ENCODE results near the gene ABI2. TPM values are rescaled to one million over a fixed set of nuclear protein-coding genes. Genes with fewer than 3 reads are reported as not detected.
A peak's percentile ranks its signal among the peaks of the same experiment; 100 is the strongest.

Gene ABI2
- total RNA-seq, 1 donor from 2014 or later = 4.7 TPM

DNA sequence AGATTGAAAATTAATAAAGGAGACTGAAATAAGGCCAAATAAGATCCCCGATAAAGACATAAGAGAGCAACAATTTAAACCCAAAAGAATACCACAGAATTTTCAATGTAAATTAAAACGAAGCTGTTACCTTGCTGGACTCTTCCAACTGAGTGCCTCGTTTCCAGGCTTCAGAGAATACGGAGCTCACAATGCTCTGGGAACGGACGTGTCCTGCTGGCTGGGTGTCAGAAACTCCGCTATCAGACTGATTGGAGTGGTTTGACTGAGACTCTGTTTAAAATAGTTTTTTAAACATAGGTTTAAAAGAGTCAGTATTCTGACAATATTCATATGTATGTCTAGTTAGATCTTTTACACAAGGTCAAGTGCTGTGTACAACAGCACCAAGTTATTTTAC is 116.5 kb downstream of the ABI2 start:
- Histone ChIP-seq H3K36me3 (ENCODE audit: control insufficient read depth, insufficient read depth, low read length) (peaks cover 15% of the 10 kb centered on the region), H3K4me3 (ENCODE audit: low read depth, low read length) (no peak overlapping the region), H3K27me3 (ENCODE audit: control insufficient read depth, insufficient read depth, low read length) (no peaks in the 10 kb centered on the region)
- FAIRE-seq (no peak), DNase-seq (ENCODE audit: low read depth) (no peak)
- TF ChIP-seq, protein P1, sequence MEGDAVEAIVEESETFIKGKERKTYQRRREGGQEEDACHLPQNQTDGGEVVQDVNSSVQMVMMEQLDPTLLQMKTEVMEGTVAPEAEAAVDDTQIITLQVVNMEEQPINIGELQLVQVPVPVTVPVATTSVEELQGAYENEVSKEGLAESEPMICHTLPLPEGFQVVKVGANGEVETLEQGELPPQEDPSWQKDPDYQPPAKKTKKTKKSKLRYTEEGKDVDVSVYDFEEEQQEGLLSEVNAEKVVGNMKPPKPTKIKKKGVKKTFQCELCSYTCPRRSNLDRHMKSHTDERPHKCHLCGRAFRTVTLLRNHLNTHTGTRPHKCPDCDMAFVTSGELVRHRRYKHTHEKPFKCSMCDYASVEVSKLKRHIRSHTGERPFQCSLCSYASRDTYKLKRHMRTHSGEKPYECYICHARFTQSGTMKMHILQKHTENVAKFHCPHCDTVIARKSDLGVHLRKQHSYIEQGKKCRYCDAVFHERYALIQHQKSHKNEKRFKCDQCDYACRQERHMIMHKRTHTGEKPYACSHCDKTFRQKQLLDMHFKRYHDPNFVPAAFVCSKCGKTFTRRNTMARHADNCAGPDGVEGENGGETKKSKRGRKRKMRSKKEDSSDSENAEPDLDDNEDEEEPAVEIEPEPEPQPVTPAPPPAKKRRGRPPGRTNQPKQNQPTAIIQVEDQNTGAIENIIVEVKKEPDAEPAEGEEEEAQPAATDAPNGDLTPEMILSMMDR (IDR thresholded peaks at IDR 0.05; ENCODE audit: insufficient read depth, low read length, severe bottlenecking) = no peak

DNA sequence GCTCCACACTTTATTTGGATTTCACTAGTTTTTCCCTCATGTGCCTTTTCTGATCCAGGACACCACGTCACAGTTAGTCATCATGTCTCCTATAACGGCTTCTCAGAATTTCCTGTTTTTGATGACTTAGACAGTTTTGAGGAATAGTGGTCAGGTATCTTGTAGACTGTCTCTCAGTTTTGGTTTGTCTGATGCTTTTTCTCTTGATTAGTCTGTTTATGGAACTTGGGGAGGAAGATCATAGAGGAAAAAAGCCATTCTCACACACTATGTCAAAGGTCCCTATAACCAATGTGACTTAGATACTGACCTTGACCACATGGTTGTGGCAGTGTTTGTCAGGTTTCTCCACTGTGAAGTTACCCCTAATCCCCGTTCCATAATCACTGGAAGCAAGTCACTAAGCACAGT is 117.9 kb downstream of the ABI2 start:
- no peak for FAIRE-seq
- TF ChIP-seq, protein P1 (IDR thresholded peaks at IDR 0.05; ENCODE audit: insufficient read depth, low read length, severe bottlenecking) = no peak
- peak; percentile 74 for DNase-seq (ENCODE audit: low read depth)
- H3K36me3 ChIP-seq (ENCODE audit: control insufficient read depth, insufficient read depth, low read length) = peaks cover 13% of the 10 kb centered on the region
- H3K4me3 ChIP-seq (ENCODE audit: low read depth, low read length) = no peak overlapping the region
- no peaks in the 10 kb centered on the region for H3K27me3 ChIP-seq (ENCODE audit: control insufficient read depth, insufficient read depth, low read length)

DNA sequence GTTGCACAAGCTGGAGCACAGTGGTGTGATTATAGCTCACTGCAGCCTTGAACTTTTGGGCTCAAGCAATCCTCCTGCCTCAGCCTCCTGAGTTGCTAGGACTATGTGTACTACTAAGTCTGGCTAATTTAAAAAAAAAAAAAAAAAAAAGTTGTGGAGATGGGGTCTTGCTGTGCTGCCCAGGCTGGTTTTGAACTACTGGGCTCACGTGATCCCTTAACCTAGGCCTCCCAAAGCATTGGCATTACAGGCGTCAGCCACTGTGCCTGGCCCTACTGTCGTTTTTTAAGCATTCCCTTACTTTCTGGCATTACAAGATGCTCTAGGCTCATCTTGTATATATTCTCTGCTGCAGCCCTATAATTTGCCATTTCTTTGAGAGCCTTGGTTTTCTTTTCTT is 118.6 kb downstream of the ABI2 start:
- FAIRE-seq (no peak), DNase-seq (ENCODE audit: low read depth) (no peak)
- Histone ChIP-seq H3K36me3 (ENCODE audit: control insufficient read depth, insufficient read depth, low read length) (peaks cover 15% of the 10 kb centered on the region), H3K27me3 (ENCODE audit: control insufficient read depth, insufficient read depth, low read length) (no peaks in the 10 kb centered on the region), H3K4me3 (ENCODE audit: low read depth, low read length) (no peak overlapping the region)
- TF ChIP-seq, protein P1 (IDR thresholded peaks at IDR 0.05; ENCODE audit: insufficient read depth, low read length, severe bottlenecking) = no peak

DNA sequence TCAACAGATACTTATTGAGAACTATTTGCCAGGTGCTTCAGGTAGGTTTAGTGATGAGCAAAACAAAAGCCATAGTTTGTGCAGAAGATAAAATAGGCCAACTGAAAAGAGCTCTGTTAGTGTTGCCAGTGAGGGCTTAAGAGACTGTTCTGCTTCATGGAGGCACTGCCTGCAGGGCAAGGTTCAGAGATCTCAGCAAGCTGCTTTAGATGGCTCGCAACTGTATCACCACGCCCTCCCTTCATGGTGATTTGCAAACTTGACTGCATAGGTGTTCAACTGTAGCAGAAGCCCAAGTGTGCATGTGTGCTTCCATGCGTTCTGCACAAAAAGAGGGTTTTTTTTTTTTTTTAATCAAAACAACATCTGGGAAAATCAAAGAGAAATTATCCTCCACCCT is 122.4 kb downstream of the ABI2 start:
- Histone ChIP-seq H3K27me3 (ENCODE audit: control insufficient read depth, insufficient read depth, low read length) (no peaks in the 10 kb centered on the region), H3K4me3 (ENCODE audit: low read depth, low read length) (no peak overlapping the region), H3K36me3 (ENCODE audit: control insufficient read depth, insufficient read depth, low read length) (peaks cover 16% of the 10 kb centered on the region)
- no peak for DNase-seq (ENCODE audit: low read depth)
- no peak for FAIRE-seq
- TF ChIP-seq, protein P1 (IDR thresholded peaks at IDR 0.05; ENCODE audit: insufficient read depth, low read length, severe bottlenecking) = no peak

DNA sequence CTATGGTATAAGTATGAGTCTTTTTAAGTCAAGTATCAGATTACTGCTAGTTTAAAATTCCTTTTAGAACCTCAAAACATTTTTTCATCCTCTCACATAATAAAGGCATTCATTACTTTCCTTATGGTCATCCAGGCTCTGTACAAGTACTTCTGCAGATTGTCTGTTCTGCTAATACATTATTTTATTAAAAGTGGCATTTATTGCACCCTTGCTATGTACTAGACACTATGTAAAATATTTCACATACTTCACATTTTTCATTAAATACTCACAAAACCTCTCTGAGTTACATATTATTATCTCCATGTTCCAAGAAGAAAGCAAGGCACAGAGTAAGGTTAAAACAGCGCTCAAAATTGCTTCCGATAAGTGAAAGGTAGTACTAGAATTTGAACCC is 122.8 kb downstream of the ABI2 start:
- DNase-seq (ENCODE audit: low read depth) (no peak), FAIRE-seq (no peak)
- Histone ChIP-seq H3K27me3 (ENCODE audit: control insufficient read depth, insufficient read depth, low read length) (no peaks in the 10 kb centered on the region), H3K4me3 (ENCODE audit: low read depth, low read length) (no peak overlapping the region), H3K36me3 (ENCODE audit: control insufficient read depth, insufficient read depth, low read length) (peaks cover 16% of the 10 kb centered on the region)
- TF ChIP-seq, protein P1 (IDR thresholded peaks at IDR 0.05; ENCODE audit: insufficient read depth, low read length, severe bottlenecking) = no peak

DNA sequence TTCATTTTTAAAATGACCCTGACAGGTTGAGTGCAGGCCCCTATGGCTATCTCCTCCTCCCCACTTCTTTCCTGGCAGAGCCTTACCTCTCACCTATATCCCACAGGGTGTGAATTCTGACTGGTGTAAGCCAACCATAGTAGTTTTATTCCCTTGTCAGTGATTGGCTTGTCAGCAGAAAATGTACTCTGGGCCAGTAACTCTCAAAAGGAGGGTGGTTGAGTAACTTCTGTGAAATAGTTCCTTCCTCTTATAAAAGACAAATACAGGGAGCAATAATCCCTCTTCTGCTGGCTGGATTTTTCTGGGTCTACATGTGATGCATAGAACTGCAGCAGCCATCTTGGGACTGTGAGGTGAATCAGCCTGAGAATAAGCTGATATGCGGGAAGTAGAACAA is 123.5 kb downstream of the ABI2 start:
- H3K27me3 ChIP-seq (ENCODE audit: control insufficient read depth, insufficient read depth, low read length) = no peaks in the 10 kb centered on the region
- H3K36me3 ChIP-seq (ENCODE audit: control insufficient read depth, insufficient read depth, low read length) = peaks cover 14% of the 10 kb centered on the region
- no peak for DNase-seq (ENCODE audit: low read depth)
- FAIRE-seq = no peak
- TF ChIP-seq, protein P1 (IDR thresholded peaks at IDR 0.05; ENCODE audit: insufficient read depth, low read length, severe bottlenecking) = no peak
- no peak overlapping the region for H3K4me3 ChIP-seq (ENCODE audit: low read depth, low read length)
